Mammary epithelial cell (primary cell): ENCODE measurements around the gene RAB38.

Experiments
- EZH2 ChIP-seq: IDR thresholded peaks from 2 replicates; pipeline ENCODE4 v1.6.1; 2012; ENCODE audit warnings: low read length, inconsistent platforms, borderline replicate concordance
- TF ChIP-seq, protein P1 (sequence below), 2 donors: IDR thresholded peaks in 1 of 2; conservative IDR thresholded peaks in 1 of 2; 2 replicates each; pipeline ENCODE4 v1.5.1; 2011 to 2012; ENCODE audit warnings: inconsistent platforms in 2 of 2, low read length in 2 of 2, mild to moderate bottlenecking in 2 of 2, control low read depth in 1 of 2, low read depth in 1 of 2; ENCODE audit not compliant: insufficient read depth in 1 of 2; ENCODE audit errors: extremely low read depth in 1 of 2

DNA sequence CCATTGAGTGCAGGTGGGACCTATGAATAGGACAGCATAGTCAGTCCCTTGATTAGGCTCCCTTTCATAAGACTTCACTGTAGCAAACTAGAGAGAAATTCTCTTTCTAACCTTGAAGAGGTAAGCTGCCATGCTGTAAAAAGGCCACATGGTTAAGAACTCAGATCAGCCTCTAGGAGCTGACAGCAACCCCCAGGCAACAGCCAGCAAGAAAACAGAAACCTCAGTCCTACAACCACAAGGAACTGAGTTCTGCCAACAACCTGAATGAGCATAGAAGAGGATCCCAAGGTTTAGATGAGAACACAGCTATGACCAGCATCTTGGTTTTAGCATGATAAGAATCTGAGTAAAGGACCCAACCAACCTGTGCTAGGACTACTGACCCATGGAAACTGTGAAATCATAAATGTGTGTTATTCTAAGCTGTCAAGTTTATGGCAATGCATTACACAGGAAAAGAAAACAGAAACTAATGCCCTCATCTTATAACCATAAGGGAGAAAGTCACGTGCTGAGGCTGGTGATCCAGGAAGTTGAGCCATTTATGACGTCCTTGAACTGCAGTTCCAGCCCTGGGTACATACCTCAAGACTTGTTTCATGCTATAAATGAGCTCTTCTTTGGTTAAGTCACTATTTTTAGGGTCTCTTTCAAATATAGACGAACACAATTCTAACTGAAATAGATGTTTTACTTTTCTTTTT is 43.3 kb downstream of the RAB38 start:
- TF ChIP-seq, protein P1, sequence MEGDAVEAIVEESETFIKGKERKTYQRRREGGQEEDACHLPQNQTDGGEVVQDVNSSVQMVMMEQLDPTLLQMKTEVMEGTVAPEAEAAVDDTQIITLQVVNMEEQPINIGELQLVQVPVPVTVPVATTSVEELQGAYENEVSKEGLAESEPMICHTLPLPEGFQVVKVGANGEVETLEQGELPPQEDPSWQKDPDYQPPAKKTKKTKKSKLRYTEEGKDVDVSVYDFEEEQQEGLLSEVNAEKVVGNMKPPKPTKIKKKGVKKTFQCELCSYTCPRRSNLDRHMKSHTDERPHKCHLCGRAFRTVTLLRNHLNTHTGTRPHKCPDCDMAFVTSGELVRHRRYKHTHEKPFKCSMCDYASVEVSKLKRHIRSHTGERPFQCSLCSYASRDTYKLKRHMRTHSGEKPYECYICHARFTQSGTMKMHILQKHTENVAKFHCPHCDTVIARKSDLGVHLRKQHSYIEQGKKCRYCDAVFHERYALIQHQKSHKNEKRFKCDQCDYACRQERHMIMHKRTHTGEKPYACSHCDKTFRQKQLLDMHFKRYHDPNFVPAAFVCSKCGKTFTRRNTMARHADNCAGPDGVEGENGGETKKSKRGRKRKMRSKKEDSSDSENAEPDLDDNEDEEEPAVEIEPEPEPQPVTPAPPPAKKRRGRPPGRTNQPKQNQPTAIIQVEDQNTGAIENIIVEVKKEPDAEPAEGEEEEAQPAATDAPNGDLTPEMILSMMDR (conservative IDR thresholded peaks at IDR 0.05 in 1 of 2, IDR thresholded peaks at IDR 0.05 in 1 of 2; ENCODE audit: extremely low read depth in 1 of 2, insufficient read depth in 1 of 2, low read depth in 1 of 2, low read length in 2 of 2), result no peak
- TF ChIP-seq EZH2, result no peak
